H1 (cell line): Measurements from ENCODE around the gene FCF1. TPM values are rescaled to one million over a fixed set of nuclear protein-coding genes. Genes with fewer than 3 reads are reported as not detected.

ENCODE experiments used
- CTCF ChIA-PET: fragments of 300-600 bp; sonication (Branson Sonifier 250); formaldehyde crosslinking; loops from one replicate; lab custom pipeline; 2021; ENCODE audit not compliant: partially characterized antibody; lab: Charles Lee
- POLR2A ChIA-PET: fragments of 300-600 bp; sonication (Branson Sonifier 250); formaldehyde crosslinking; loops from one replicate; lab custom pipeline; 2021; ENCODE audit warnings: inconsistent platforms; ENCODE audit not compliant: partially characterized antibody; lab: Charles Lee
- DNase-seq, 2 experiments: peaks; one replicate each; pipeline versions ENCODE4 v3.0.0 to v3.0.0-alpha.2; 2010 to 2022; ENCODE audit warnings: low spot score in 2 of 2, low read depth in 1 of 2, mixed read lengths in 1 of 2
- FAIRE-seq: peaks from 2 replicates; lab custom pipeline; 2011; peaks lifted over from hg19 to GRCh38; lab: Jason Lieb, UNC
- H2AFZ ChIP-seq: 2 replicates; pipeline ENCODE4 v1.8.1; 2012; ENCODE audit warnings: low read length, inconsistent platforms
- H2AK5ac ChIP-seq: 2 replicates; pipeline ENCODE4 v1.6.1; 2013; ENCODE audit warnings: low read depth, low read length
- H2BK120ac ChIP-seq: replicated peaks from 2 replicates; pipeline ENCODE3; 2013; ENCODE audit warnings: low read depth, low read length, inconsistent platforms
- H2BK12ac ChIP-seq: 2 replicates; pipeline ENCODE4 v1.6.1; 2013; ENCODE audit warnings: low read depth, low read length
- H2BK15ac ChIP-seq: 2 replicates; pipeline ENCODE4 v1.6.1; 2013; ENCODE audit warnings: low read length
- H2BK20ac ChIP-seq: 2 replicates; pipeline ENCODE4 v1.6.1; 2013; ENCODE audit warnings: low read length
- H2BK5ac ChIP-seq: 2 replicates; pipeline ENCODE4 v1.6.1; 2013; ENCODE audit warnings: low read depth, low read length
- H3K14ac ChIP-seq: 2 replicates; pipeline ENCODE4 v1.6.1; 2013; ENCODE audit warnings: inconsistent platforms; ENCODE audit not compliant: insufficient read length
- H3K18ac ChIP-seq: 2 replicates; pipeline ENCODE4 v1.6.1; 2013; ENCODE audit warnings: low read length; ENCODE audit errors: extremely low read depth
- H3K23ac ChIP-seq: 2 replicates; pipeline ENCODE4 v1.6.1; 2013; ENCODE audit warnings: inconsistent platforms; ENCODE audit not compliant: insufficient read length
- H3K23me2 ChIP-seq: 2 replicates; pipeline ENCODE4 v1.6.1; 2013; ENCODE audit warnings: low read depth, low read length
- H3K27ac ChIP-seq: 2 replicates; pipeline ENCODE4 v1.6.1; 2011; ENCODE audit warnings: low read depth, low read length, inconsistent platforms
- H3K27me3 ChIP-seq, 4 experiments: replicated peaks in 1 of 4; 1 replicate in 1 of 4; 2 replicates in 3 of 4; pipeline versions ENCODE4 v1.6.1 to v1.8.1; 2011 to 2013; ENCODE audit warnings: low read length in 3 of 4, mild to moderate bottlenecking in 3 of 4, inconsistent platforms in 2 of 4, mixed read lengths in 2 of 4, moderate library complexity in 1 of 4; ENCODE audit not compliant: control insufficient read depth in 3 of 4, insufficient read depth in 3 of 4; ENCODE audit errors: extremely low read depth in 1 of 4
- H3K36me3 ChIP-seq, 4 experiments: 2 replicates each; pipeline versions ENCODE4 v1.6.1 to v1.8.1; 2011 to 2013; ENCODE audit warnings: mild to moderate bottlenecking in 4 of 4, low read length in 3 of 4, moderate library complexity in 2 of 4, control low read depth in 1 of 4, inconsistent platforms in 1 of 4; ENCODE audit not compliant: insufficient read depth in 4 of 4, control insufficient read depth in 2 of 4
- H3K4ac ChIP-seq: replicated peaks from 2 replicates; pipeline ENCODE3; 2013; ENCODE audit warnings: low read length, low read depth, mixed read lengths, inconsistent platforms; ENCODE audit not compliant: insufficient read length
- H3K4me1 ChIP-seq, 4 experiments: replicated peaks in 1 of 4; 1 replicate in 1 of 4; 2 replicates in 3 of 4; pipeline versions ENCODE4 v1.6.1 to v1.8.1; 2011 to 2013; ENCODE audit warnings: low read length in 3 of 4, inconsistent platforms in 2 of 4, mixed read lengths in 1 of 4; ENCODE audit not compliant: insufficient read depth in 4 of 4, control insufficient read depth in 3 of 4
- H3K4me2 ChIP-seq, 2 experiments: 2 replicates each; pipeline versions ENCODE4 v1.6.1 to v1.8.1; 2011 to 2013; ENCODE audit warnings: low read depth in 2 of 2, low read length in 2 of 2, control low read depth in 1 of 2, inconsistent platforms in 1 of 2, mild to moderate bottlenecking in 1 of 2; ENCODE audit not compliant: insufficient read depth in 1 of 2
- H3K4me3 ChIP-seq, 4 experiments: fragments of 200-600, 300-600 bp in 1 of 4; sonication (generic), shearing (Covaris generic), sonication (Bioruptor Twin) in 1 of 4; 2 replicates each; pipeline versions ENCODE4 v1.5.1 to v1.8.1; 2011 to 2016; ENCODE audit warnings: low read length in 4 of 4, low read depth in 3 of 4, control low read depth in 2 of 4, inconsistent platforms in 2 of 4, mild to moderate bottlenecking in 2 of 4, mixed read lengths in 1 of 4, moderate library complexity in 1 of 4; ENCODE audit not compliant: insufficient read depth in 2 of 4; ENCODE audit errors: extremely low read depth in 1 of 4
- H3K56ac ChIP-seq: replicated peaks from 2 replicates; pipeline ENCODE3; 2013; ENCODE audit warnings: low read depth, mild to moderate bottlenecking, mixed read lengths, low read length, inconsistent platforms; ENCODE audit not compliant: insufficient read length
- H3K79me1 ChIP-seq: 2 replicates; pipeline ENCODE4 v1.6.1; 2013; ENCODE audit warnings: low read depth, low read length, control low read depth
- H3K79me2 ChIP-seq, 2 experiments: 2 replicates each; pipeline versions ENCODE4 v1.6.1 to v1.8.1; 2012 to 2013; ENCODE audit warnings: low read length in 2 of 2, mild to moderate bottlenecking in 2 of 2, inconsistent platforms in 1 of 2; ENCODE audit not compliant: insufficient read depth in 2 of 2, control insufficient read depth in 1 of 2
- H3K9ac ChIP-seq, 4 experiments: replicated peaks in 1 of 4; 1 replicate in 1 of 4; 2 replicates in 3 of 4; pipeline versions ENCODE4 v1.6.1 to v1.8.1; 2011 to 2013; ENCODE audit warnings: low read depth in 3 of 4, low read length in 3 of 4, control low read depth in 2 of 4, mild to moderate bottlenecking in 2 of 4, moderate library complexity in 2 of 4, inconsistent platforms in 1 of 4; ENCODE audit errors: extremely low read depth in 1 of 4
- H3K9me3 ChIP-seq, 2 experiments: 2 replicates each; pipeline versions ENCODE4 v1.6.1 to v1.8.1; 2012 to 2013; ENCODE audit warnings: mild to moderate bottlenecking in 2 of 2, moderate library complexity in 2 of 2, control low read depth in 1 of 2, inconsistent platforms in 1 of 2, low read depth in 1 of 2, low read length in 1 of 2, mixed read lengths in 1 of 2; ENCODE audit not compliant: insufficient read depth in 2 of 2
- H4K20me1 ChIP-seq, 2 experiments: replicated peaks in 1 of 2; 2 replicates each; pipeline versions ENCODE3 to v1.8.1; 2011 to 2013; ENCODE audit warnings: inconsistent platforms in 2 of 2, low read length in 2 of 2, mild to moderate bottlenecking in 1 of 2; ENCODE audit not compliant: insufficient read depth in 2 of 2, control insufficient read depth in 1 of 2
- H4K5ac ChIP-seq: 2 replicates; pipeline ENCODE4 v1.6.1; 2013; ENCODE audit warnings: low read length, low read depth, mixed read lengths, inconsistent platforms; ENCODE audit not compliant: insufficient read length
- H4K8ac ChIP-seq: 2 replicates; pipeline ENCODE4 v1.8.0; 2013; ENCODE audit warnings: mild to moderate bottlenecking, moderate library complexity, low read length, inconsistent platforms; ENCODE audit not compliant: insufficient read depth; ENCODE audit errors: extremely low read depth
- H4K91ac ChIP-seq: replicated peaks from 2 replicates; pipeline ENCODE3; 2013; ENCODE audit warnings: low read length, mixed read lengths, inconsistent platforms; ENCODE audit not compliant: insufficient read length
- ATF2 ChIP-seq: IDR thresholded peaks from 2 replicates; pipeline ENCODE4 v1.6.1; 2012; ENCODE audit warnings: low read length, inconsistent platforms
- BRCA1 ChIP-seq: IDR thresholded peaks from 2 replicates; pipeline ENCODE4 v1.6.1; 2012; ENCODE audit warnings: low read depth, low read length, improper control_type of control experiment
- CTCF ChIP-seq, 3 experiments: IDR thresholded peaks; 1 replicate in 2 of 3; 2 replicates in 1 of 3; pipeline versions ENCODE4 v1.5.1 to v1.6.1; 2011; ENCODE audit warnings: low read length in 3 of 3, mild to moderate bottlenecking in 3 of 3, inconsistent platforms in 2 of 3, low read depth in 1 of 3, moderate library complexity in 1 of 3; ENCODE audit not compliant: insufficient read depth in 1 of 3; ENCODE audit errors: control extremely low read depth in 1 of 3
- RBBP5 ChIP-seq: IDR thresholded peaks from 2 replicates; pipeline ENCODE4 v1.7.1; 2012; ENCODE audit warnings: low read depth, mild to moderate bottlenecking, inconsistent platforms, low read length, moderate library complexity, borderline replicate concordance
- USF2 ChIP-seq: IDR thresholded peaks from 2 replicates; pipeline ENCODE4 v1.6.1; 2011; ENCODE audit warnings: low read length, improper control_type of control experiment
- ZNF274 ChIP-seq: IDR thresholded peaks from 2 replicates; pipeline ENCODE4 v1.7.0; 2012; ENCODE audit warnings: low read length, borderline replicate concordance; ENCODE audit errors: extremely low read depth
- WGBS, 2 experiments: shearing (Covaris generic) in 1 of 2; methylation state at CpG; one replicate each; pipeline versions ENCODE4 v1.1.6 to v1.1.7; 2013 to 2015; ENCODE audit warnings: low lambda C conversion rate in 2 of 2, mixed read lengths in 2 of 2, inconsistent platforms in 1 of 2, low coverage in 1 of 2, missing lambda C conversion rate in 1 of 2; ENCODE audit not compliant: insufficient replicate concordance in 2 of 2, insufficient coverage in 1 of 2, insufficient read length in 1 of 2; ENCODE audit errors: extremely low coverage in 1 of 2, missing lambda C conversion rate in 1 of 2; 5-methylcytosine and 5-hydroxymethylcytosine counted together
- polyA plus RNA-seq, 7 experiments: library from polyadenylated mRNA; depleted of rRNA in 3 of 7; stranded (reverse) in 5 of 7; unstranded in 2 of 7; fragments of >200 nt in 5 of 7; fragments of 200-250 nt in 2 of 7; gene quantifications; 1 replicate in 5 of 7; 2 replicates in 1 of 7; 4 replicates in 1 of 7; pipeline versions ENCODE4 v1.2.1 to v1.2.3, GENCODE V29; 2011 to 2013; ENCODE audit warnings: missing spikeins in 2 of 7, mixed read lengths in 2 of 7
- total RNA-seq: library from RNA; stranded (reverse); fragmentation: NEBNext Ultra II Directional; extraction: Animal tissue kit (Norgen Biotek cat#: 25700); gene quantifications from 2 replicates; pipeline ENCODE4 v1.2.1, GENCODE V29; 2021

Gene FCF1
- total and polyA plus RNA-seq, 2 of the 8 experiments (the other 6 are each of a cell fraction or from before 2014, with no cell fraction given), result 48.1 to 84.3 TPM

GRCh38 chr14:74683406-74683805 is 29.5 kb upstream of the FCF1 start:
- no peak overlapping the region for H3K4me3 ChIP-seq
- H2AK5ac ChIP-seq, result no peak overlapping the region
- no peak overlapping the region for H4K8ac ChIP-seq
- H2BK5ac ChIP-seq, result no peak overlapping the region
- no peaks in the 10 kb centered on the region for H3K27me3 ChIP-seq
- H4K20me1 ChIP-seq, result peaks cover 0 to 3% of the 10 kb centered on the region in 2 experiments
- H3K4me2 ChIP-seq, result no peak overlapping the region
- no peak overlapping the region for H2BK120ac ChIP-seq
- ChIA-PET CTCF (interaction anchor here (1.2 kb wide), 1 partner anchor 13 kb away, joined by 3 read pairs; no protein-coding TSS in a partner anchor), POLR2A (no interaction called here)
- no peaks in the 10 kb centered on the region for H3K23me2 ChIP-seq
- no peak overlapping the region for H3K56ac ChIP-seq
- H3K79me2 ChIP-seq, result no peaks in the 10 kb centered on the region
- H3K27ac ChIP-seq, result no peak overlapping the region
- no peak overlapping the region for H2AFZ ChIP-seq
- H3K9me3 ChIP-seq, result no peaks in the 10 kb centered on the region
- peaks cover 0 to 3% (median 0%) of the 10 kb centered on the region in 4 experiments; a peak in 2 of 7 replicates for H3K4me1 ChIP-seq
- H3K9ac ChIP-seq, result no peak overlapping the region
- no peak overlapping the region for H4K91ac ChIP-seq
- H3K36me3 ChIP-seq, result peaks cover 2 to 34% (median 7%) of the 10 kb centered on the region in 4 experiments; a peak in 7 of 8 replicates
- no peaks in the 10 kb centered on the region for H3K79me1 ChIP-seq
- no peak overlapping the region for H3K18ac ChIP-seq
- WGBS, 2 experiments, result 86% methylated on average over 3 of the region's 3 CpGs; no CpG with 5 or more reads in 1 of the 2 experiments
- TF ChIP-seq BRCA1, result no peak
- TF ChIP-seq ATF2, result no peak
- TF ChIP-seq ZNF274, result no peak
- TF ChIP-seq RBBP5, result no peak
- no peak for TF ChIP-seq USF2
- no peak for TF ChIP-seq CTCF (IDR thresholded peaks at IDR 0.05; ENCODE audit: control extremely low read depth in 1 of 3, insufficient read depth in 1 of 3, low read depth in 1 of 3, low read length in 3 of 3)
- no peak overlapping the region for H3K4ac ChIP-seq
- no peak overlapping the region for H3K14ac ChIP-seq
- DNase-seq (no peak), FAIRE-seq (no peak)
- H2BK12ac ChIP-seq, result no peak overlapping the region
- no peak overlapping the region for H2BK15ac ChIP-seq
- no peak overlapping the region for H4K5ac ChIP-seq
- H3K23ac ChIP-seq, result no peak overlapping the region
- H2BK20ac ChIP-seq, result no peak overlapping the region
